KMS-11 (cell line): ENCODE measurements around the gene GALNTL6.
A peak's percentile ranks its signal among the peaks of the same experiment; 100 is the strongest.

Experiments used
- H2AFZ ChIP-seq: fragments of 200-600 bp; sonication (generic); 2 replicates; pipeline ENCODE4 v1.6.1; 2016; ENCODE audit warnings: antibody characterized with exemption, mixed run types, low read depth
- H3K27ac ChIP-seq: fragments of 200-600 bp; sonication (generic); 2 replicates; pipeline ENCODE4 v1.6.1; 2016; ENCODE audit warnings: mild to moderate bottlenecking, mixed run types
- H3K27me3 ChIP-seq: fragments of 200-600 bp; sonication (generic); 2 replicates; pipeline ENCODE4 v1.6.1; 2017; ENCODE audit warnings: mild to moderate bottlenecking, low read depth, mixed run types, moderate library complexity; ENCODE audit not compliant: insufficient read depth
- H3K36me3 ChIP-seq: fragments of 200-600 bp; sonication (generic); 2 replicates; pipeline ENCODE4 v1.6.1; 2017; ENCODE audit warnings: mild to moderate bottlenecking, mixed run types; ENCODE audit not compliant: insufficient read depth
- H3K4me1 ChIP-seq: fragments of 200-600 bp; sonication (generic); 2 replicates; pipeline ENCODE4 v1.6.1; 2016; ENCODE audit warnings: mild to moderate bottlenecking, low read depth, mixed run types; ENCODE audit not compliant: poor library complexity, severe bottlenecking
- H3K4me2 ChIP-seq: fragments of 200-600 bp; sonication (generic); 2 replicates; pipeline ENCODE4 v1.7.0; 2016; ENCODE audit warnings: mild to moderate bottlenecking, mixed run types
- H3K4me3 ChIP-seq: fragments of 200-600 bp; sonication (generic); IDR thresholded peaks from 2 replicates; pipeline ENCODE4 v1.6.1; 2017; ENCODE audit warnings: low read depth, low read length, mixed read lengths; ENCODE audit not compliant: insufficient read depth
- H3K79me2 ChIP-seq: fragments of 200-600 bp; sonication (generic); 2 replicates; pipeline ENCODE4 v1.6.1; 2016; ENCODE audit warnings: low read depth, mixed run types; ENCODE audit not compliant: insufficient read depth
- H3K9ac ChIP-seq: fragments of 200-600 bp; sonication (generic); 2 replicates; pipeline ENCODE4 v1.6.1; 2016; ENCODE audit warnings: mild to moderate bottlenecking, mixed run types
- H4K20me1 ChIP-seq: fragments of 200-600 bp; sonication (generic); 2 replicates; pipeline ENCODE4 v1.6.1; 2016; ENCODE audit warnings: mild to moderate bottlenecking, mixed run types; ENCODE audit not compliant: insufficient read depth
- TF ChIP-seq, protein P1 (sequence below): fragments of 200-600 bp; sonication (generic); conservative IDR thresholded peaks from 2 replicates; pipeline ENCODE4 v1.6.1; 2017; ENCODE audit warnings: low read depth, mild to moderate bottlenecking, antibody characterized with exemption, low read length, moderate library complexity, mixed read lengths

Gene GALNTL6

DNA sequence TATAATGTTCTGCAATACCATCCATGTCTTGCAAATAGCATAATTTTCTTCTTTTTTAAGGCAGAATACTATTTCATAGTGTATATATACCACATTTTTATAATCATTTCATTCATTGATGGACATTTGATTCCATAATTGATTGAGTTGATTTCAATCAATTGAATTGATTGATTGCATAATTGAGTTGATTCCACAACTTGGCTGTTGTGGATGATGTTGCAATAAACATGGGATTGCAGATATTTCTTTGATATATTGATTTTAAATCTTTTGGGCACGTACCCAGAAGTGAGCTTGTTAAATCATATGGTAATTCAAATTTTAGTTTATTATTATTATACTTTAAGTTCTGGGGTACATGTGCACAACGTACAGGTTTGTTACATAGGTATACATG, 232.8 kb downstream of the GALNTL6 start:
- Histone ChIP-seq H3K4me2 (no peak overlapping the region), H3K27me3 (no peaks in the 10 kb centered on the region), H4K20me1 (no peaks in the 10 kb centered on the region), H2AFZ (no peak overlapping the region), H3K9ac (no peak overlapping the region), H3K4me3 (no peak overlapping the region), H3K27ac (no peak overlapping the region), H3K79me2 (no peaks in the 10 kb centered on the region), H3K4me1 (no peaks in the 10 kb centered on the region), H3K36me3 (no peaks in the 10 kb centered on the region)
- TF ChIP-seq, protein P1, sequence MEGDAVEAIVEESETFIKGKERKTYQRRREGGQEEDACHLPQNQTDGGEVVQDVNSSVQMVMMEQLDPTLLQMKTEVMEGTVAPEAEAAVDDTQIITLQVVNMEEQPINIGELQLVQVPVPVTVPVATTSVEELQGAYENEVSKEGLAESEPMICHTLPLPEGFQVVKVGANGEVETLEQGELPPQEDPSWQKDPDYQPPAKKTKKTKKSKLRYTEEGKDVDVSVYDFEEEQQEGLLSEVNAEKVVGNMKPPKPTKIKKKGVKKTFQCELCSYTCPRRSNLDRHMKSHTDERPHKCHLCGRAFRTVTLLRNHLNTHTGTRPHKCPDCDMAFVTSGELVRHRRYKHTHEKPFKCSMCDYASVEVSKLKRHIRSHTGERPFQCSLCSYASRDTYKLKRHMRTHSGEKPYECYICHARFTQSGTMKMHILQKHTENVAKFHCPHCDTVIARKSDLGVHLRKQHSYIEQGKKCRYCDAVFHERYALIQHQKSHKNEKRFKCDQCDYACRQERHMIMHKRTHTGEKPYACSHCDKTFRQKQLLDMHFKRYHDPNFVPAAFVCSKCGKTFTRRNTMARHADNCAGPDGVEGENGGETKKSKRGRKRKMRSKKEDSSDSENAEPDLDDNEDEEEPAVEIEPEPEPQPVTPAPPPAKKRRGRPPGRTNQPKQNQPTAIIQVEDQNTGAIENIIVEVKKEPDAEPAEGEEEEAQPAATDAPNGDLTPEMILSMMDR, result no peak

- TF ChIP-seq, protein P1, result no peak
Observed at GRCh38 chr4:172048666-172049065, 235.5 kb downstream of the GALNTL6 start.

DNA sequence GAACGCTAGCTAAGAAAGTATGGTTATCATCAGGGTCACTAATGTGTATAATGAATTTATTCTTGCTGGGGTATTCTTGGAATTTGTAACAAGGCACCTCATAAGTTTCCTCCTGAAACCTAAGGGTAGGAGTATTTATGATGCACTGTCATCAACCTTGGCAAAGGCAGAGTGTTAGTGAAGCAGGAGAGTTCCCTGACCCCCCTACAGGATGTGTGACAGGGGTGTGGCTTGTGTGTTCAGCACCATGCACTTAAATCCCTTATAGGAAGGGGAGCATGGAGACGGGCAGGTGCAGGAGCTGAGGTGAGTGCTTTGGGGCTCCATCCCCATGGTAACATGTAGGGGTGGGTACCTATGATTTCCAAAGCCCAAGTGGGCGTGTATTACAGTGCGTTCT, 237.7 kb downstream of the GALNTL6 start:
- no peak overlapping the region for H2AFZ ChIP-seq
- TF ChIP-seq, protein P1, result no peak
- H3K79me2 ChIP-seq, result no peaks in the 10 kb centered on the region
- H3K27me3 ChIP-seq, result no peaks in the 10 kb centered on the region
- H3K4me3 ChIP-seq, result no peak overlapping the region
- H3K4me2 ChIP-seq, result no peak overlapping the region
- H3K4me1 ChIP-seq, result peaks cover 19% of the 10 kb centered on the region
- H4K20me1 ChIP-seq, result no peaks in the 10 kb centered on the region
- no peak overlapping the region for H3K27ac ChIP-seq
- no peaks in the 10 kb centered on the region for H3K36me3 ChIP-seq
- H3K9ac ChIP-seq, result no peak overlapping the region

More at GRCh38 chr4:172048666-172049065, 235.5 kb downstream of the GALNTL6 start:
- Histone ChIP-seq H3K4me1 (no peaks in the 10 kb centered on the region), H3K4me2 (no peak overlapping the region), H3K4me3 (no peak overlapping the region), H3K9ac (no peak overlapping the region), H3K36me3 (no peaks in the 10 kb centered on the region), H3K79me2 (no peaks in the 10 kb centered on the region), H3K27me3 (no peaks in the 10 kb centered on the region), H2AFZ (no peak overlapping the region), H3K27ac (no peak overlapping the region), H4K20me1 (no peaks in the 10 kb centered on the region)

DNA sequence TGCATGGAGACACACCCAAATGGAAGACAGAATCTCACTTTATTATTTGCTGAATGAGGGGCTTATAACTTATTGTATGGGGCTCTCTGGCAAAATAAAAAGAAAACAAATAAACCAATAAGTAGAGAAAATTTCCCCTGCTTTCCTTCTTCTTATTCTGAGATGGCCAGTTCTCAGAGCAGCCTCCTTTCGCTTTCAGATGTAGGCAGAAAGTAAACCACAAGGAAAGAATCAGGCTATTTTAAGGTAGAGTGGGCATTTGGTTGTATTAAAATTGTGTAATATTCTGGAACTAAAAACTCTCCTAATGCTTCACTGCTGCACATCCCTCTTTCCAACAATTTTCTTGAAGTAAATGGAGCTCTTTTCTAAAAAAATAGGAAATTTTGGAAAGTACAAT, 241.8 kb downstream of the GALNTL6 start:
- Histone ChIP-seq H4K20me1 (no peaks in the 10 kb centered on the region), H3K4me2 (peak overlapping the region; percentile 46), H3K4me1 (peaks cover 25% of the 10 kb centered on the region), H2AFZ (no peak overlapping the region), H3K9ac (no peak overlapping the region), H3K79me2 (no peaks in the 10 kb centered on the region), H3K4me3 (no peak overlapping the region), H3K36me3 (no peaks in the 10 kb centered on the region), H3K27me3 (no peaks in the 10 kb centered on the region), H3K27ac (no peak overlapping the region)
- TF ChIP-seq, protein P1, result no peak
